ENCODE data around the gene RSBN1. TPM values are rescaled to one million over a fixed set of nuclear protein-coding genes. Genes with fewer than 3 reads are reported as not detected.

The RSBN1 gene
- total RNA-seq, 1 experiment from 2014 or later = 16.6 TPM

DNA sequence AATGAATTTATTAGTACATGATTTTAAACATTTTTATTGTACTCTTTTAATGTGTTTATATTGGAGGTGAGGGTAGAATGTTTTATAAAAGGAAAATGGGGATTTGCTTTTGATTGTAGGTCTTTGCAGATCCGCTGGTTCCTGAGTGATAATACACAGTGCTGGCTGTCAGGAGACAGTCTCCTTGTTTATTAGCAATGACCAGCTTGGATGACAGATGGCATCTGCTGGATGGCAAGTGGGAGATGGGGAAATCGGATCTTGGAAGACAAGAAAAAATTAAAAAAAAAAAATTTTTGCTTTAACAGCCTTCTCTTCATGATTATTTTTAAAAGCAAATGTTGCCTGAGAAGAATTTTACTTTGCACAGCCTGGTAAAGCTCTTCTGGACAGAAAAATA lies 48.6 kb downstream of the RSBN1 start:
- ATAC-seq (no peak), DNase-seq (ENCODE audit: low read depth, low spot score) (no peak)
- Histone ChIP-seq H3K79me2 (ENCODE audit: insufficient read depth, low read length) (0 out of 2 replicates have a peak, but pooled peaks cover 5% of the 10 kb centered on the region), H3K9me3 (ENCODE audit: control insufficient read depth in 1 of 2, insufficient read depth in 1 of 2, low read depth in 1 of 2, low read length in 2 of 2) (no peaks in the 10 kb centered on the region), H3K4me2 (ENCODE audit: low read length) (no peak overlapping the region), H2AFZ (ENCODE audit: low read depth, low read length, poor library complexity, severe bottlenecking) (no peak overlapping the region), H3K4me3 (replicated peaks in 1 of 2; ENCODE audit: low read depth in 1 of 2, low read length in 2 of 2) (no peak overlapping the region), H3K4me1 (ENCODE audit: control insufficient read depth in 1 of 2, insufficient read depth in 2 of 2, low read length in 2 of 2) (peaks cover 0 to 8% of the 10 kb centered on the region in 2 experiments; a peak in 2 of 4 replicates), H3K27ac (ENCODE audit: low read depth, low read length) (no peak overlapping the region), H3K9ac (ENCODE audit: low read length) (no peak overlapping the region), H4K20me1 (ENCODE audit: insufficient read depth) (no peaks in the 10 kb centered on the region), H3K9me2 (ENCODE audit: insufficient read depth) (no peaks in the 10 kb centered on the region), H3K36me3 (ENCODE audit: control insufficient read depth in 1 of 2, insufficient read depth in 2 of 2, low read length in 2 of 2) (peaks cover 15 to 33% of the 10 kb centered on the region in 2 experiments), H3K27me3 (ENCODE audit: insufficient read depth, low read length) (no peaks in the 10 kb centered on the region)
- intact Hi-C loops (cut with micrococcal nuclease) = no loop called here
- POLR2A ChIA-PET = interaction anchor here (1.3 kb wide), 1 partner anchor 10 kb away, joined by 3 read pairs; no protein-coding TSS in a partner anchor
- CTCF ChIA-PET = no interaction called here
- RAD21 ChIA-PET (ENCODE audit: low non-redundant PET in 1 of 2, low total read pairs in 2 of 2, uncharacterized antibody in 2 of 2, unreplicated experiment in 2 of 2) = no interaction called here
- BruUV-seq (replicated peaks) = no TSS peak
- TF ChIP-seq, protein P1, sequence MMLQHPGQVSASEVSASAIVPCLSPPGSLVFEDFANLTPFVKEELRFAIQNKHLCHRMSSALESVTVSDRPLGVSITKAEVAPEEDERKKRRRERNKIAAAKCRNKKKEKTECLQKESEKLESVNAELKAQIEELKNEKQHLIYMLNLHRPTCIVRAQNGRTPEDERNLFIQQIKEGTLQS (IDR thresholded peaks at IDR 0.05) = no peak
- no peak for TF ChIP-seq SP1 (IDR thresholded peaks at IDR 0.05; ENCODE audit: low read depth)
- TF ChIP-seq RAD21 (IDR thresholded peaks at IDR 0.05; ENCODE audit: low read depth) = no peak
- TF ChIP-seq, protein P2, sequence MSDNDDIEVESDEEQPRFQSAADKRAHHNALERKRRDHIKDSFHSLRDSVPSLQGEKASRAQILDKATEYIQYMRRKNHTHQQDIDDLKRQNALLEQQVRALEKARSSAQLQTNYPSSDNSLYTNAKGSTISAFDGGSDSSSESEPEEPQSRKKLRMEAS (IDR thresholded peaks at IDR 0.05) = no peak
- TF ChIP-seq, protein P3, sequence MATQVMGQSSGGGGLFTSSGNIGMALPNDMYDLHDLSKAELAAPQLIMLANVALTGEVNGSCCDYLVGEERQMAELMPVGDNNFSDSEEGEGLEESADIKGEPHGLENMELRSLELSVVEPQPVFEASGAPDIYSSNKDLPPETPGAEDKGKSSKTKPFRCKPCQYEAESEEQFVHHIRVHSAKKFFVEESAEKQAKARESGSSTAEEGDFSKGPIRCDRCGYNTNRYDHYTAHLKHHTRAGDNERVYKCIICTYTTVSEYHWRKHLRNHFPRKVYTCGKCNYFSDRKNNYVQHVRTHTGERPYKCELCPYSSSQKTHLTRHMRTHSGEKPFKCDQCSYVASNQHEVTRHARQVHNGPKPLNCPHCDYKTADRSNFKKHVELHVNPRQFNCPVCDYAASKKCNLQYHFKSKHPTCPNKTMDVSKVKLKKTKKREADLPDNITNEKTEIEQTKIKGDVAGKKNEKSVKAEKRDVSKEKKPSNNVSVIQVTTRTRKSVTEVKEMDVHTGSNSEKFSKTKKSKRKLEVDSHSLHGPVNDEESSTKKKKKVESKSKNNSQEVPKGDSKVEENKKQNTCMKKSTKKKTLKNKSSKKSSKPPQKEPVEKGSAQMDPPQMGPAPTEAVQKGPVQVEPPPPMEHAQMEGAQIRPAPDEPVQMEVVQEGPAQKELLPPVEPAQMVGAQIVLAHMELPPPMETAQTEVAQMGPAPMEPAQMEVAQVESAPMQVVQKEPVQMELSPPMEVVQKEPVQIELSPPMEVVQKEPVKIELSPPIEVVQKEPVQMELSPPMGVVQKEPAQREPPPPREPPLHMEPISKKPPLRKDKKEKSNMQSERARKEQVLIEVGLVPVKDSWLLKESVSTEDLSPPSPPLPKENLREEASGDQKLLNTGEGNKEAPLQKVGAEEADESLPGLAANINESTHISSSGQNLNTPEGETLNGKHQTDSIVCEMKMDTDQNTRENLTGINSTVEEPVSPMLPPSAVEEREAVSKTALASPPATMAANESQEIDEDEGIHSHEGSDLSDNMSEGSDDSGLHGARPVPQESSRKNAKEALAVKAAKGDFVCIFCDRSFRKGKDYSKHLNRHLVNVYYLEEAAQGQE (IDR thresholded peaks at IDR 0.05; ENCODE audit: low read depth) = no peak
- TF ChIP-seq POLR2A (IDR thresholded peaks at IDR 0.05; ENCODE audit: borderline replicate concordance, extremely low read depth, insufficient read depth, insufficient read length) = no peak
- TF ChIP-seq SIN3A (IDR thresholded peaks at IDR 0.05; ENCODE audit: low read depth) = no peak
